HG03342 (cell line): ENCODE data around the gene PRUNE1.

ENCODE experiments used
- ATAC-seq: cut with Tn5 transposase; IDR thresholded peaks from one replicate; pipeline ENCODE4 v1.9.1; 2021; ENCODE audit warnings: mild to moderate bottlenecking, moderate library complexity; ENCODE audit not compliant: unreplicated experiment

The PRUNE1 gene

DNA sequence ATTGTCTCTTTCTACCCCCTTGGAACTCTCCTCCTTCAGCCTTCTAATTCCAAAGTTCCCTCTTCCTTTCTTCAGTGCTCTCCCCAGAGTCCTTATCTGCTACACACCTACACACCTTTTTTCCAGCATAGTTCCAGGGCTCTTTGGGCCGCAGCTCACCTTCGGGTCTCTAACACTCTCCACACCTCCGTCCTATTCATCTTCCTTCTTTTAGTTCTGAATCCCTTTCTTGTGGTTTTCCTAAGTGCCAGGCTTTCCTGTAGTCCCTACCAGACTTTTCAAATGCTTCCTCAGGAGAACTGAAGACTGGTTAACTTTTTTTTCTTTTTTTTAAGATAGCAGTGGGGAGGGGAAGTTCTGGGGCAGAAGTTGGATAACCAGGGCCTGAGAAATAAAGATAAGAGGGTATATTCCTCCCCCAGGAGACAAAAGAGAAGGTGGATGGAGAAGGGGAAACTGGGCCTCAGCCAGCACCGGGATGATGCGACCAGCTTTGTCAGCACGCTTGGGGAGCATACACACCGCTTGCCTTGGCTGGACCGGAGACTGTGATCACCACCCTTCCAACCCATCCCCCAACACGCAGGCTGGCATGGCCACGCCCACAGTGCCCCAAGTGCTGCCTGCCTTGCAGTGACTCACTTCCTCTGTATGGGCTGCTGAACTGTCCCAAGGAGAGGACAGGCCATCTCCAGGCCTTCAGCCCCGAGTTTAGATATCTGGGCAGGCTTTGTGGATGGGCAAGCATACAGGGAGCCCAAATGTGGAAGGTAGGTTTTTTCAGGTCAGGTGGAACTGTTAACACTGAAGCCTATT, 31.2 kb upstream of the PRUNE1 start:
- ATAC-seq = no peak

DNA sequence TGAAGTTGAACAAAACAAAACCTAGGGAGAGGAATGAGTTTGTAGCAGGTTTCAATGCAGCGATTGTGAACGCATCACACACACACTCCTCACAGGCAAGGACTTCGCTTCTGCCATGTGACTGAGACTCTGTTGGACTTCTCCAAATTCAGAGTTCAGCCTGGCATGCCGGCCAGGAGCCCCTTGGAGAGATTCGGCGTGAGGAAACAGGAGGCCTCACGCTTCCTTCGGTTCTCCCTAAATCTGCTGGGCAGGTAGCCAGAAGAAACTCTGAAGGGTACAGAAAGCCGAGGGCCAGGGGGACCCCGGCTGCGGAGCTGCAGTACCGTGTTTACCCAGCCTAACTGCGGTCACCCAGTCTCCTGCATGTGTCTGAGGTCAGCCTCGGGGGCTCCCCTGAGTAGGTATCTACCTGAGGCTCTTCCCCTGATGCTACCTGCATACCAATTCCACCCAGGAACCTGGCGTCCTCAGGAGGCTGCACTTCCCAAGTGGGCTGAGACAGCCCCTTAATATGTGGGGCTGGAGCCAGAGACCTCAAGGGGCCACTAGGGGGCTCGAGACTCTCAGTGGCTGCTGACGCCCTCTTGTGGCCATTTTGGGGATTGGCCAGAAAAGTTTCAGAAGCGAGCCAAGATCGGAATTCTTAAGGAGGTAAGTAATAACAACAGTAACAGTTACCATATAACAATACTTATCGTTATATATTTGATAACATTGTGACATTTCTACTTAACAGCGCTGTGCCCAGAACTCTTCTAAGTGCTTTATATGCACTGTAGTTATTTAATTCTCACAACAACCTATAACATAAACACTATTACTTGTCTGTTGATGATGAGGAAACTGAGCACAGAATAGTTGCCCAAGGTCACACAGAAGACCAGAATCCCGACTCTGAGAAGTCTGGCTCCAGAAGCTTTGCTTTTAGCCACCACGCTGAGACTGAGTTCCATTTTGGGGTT, 28.9 kb upstream of the PRUNE1 start:
- peak; percentile 57 for ATAC-seq

DNA sequence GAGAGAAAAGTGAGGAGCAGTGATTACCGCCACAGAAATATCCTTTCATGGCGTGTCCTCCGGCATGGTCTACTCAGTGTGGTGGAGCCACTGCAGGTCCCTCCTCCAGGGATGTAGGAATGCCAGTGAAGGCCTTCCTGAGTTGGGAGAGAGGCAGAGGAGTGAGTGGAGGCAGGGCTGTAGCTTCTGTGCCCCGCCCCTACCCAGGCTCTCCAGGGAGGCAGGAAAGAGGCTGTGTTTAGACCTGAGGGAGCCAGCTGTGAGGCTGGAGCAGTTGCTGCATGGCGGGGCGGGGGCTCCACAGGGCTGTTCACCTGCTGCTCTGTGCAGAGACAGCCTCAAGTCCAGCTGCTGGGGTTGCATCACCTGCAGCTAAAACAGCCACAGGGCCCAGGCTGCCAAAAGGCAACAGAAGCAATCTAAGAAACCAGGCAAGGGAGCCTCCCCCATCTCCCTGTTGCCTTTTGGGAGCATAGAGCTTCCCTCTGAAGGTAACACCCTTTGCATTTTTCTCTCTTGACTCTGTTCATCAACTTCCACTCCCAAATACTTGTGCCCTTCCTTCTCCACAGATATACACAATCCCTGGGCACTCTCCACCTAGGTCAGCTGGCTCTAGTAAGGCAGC, 27.0 kb upstream of the PRUNE1 start:
- no peak for ATAC-seq

DNA sequence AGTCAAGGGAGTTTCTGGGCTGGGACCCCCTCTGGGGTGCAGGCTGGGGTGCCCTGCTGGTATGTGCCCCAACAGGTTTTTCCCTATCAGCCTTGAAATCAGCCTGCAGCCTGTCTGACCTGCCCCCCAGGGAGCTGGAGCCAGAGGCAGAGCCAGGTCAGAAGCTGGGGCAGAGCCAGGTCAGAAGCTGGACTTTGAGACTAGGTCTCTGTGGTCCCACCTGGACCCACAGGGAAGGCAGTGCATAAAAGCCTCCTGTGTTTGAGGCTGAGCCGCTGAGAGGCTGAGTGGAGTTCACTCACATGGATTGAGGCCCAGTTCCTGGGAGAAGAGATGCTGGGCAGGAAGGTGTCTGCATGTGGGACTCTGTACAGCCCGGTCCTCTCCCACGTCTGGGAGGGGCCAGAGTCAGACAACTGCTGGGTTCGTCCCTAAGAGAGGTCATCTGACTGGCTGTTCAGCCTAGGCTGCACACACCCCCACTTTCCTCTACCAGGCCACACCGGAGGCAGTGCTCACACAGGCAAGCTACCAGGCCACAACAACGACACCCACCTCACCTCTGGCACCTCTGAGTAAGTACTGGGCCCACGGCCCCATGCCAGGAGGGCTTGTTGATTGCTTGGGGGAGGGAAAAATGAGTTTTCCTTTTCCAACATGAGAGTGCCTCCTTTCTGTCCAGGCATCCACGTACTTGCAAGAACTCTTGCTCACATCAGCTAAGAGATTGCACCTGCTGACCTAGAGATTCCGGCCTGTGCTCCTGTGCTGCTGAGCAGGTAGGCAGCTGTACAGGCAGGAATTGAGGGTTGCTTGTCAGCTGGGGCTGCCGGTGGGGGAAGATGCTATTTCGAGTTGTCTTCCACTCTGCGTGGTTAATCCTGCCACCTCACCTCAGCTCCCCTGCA, 26.2 kb upstream of the PRUNE1 start, which contains the start of gene ANXA9:
Gene ANXA9 (plus strand): TSS at position 488 of the 908 bp plus-strand sequence. CDS start 814 bp downstream, outside the sequence.
- no peak for ATAC-seq

DNA sequence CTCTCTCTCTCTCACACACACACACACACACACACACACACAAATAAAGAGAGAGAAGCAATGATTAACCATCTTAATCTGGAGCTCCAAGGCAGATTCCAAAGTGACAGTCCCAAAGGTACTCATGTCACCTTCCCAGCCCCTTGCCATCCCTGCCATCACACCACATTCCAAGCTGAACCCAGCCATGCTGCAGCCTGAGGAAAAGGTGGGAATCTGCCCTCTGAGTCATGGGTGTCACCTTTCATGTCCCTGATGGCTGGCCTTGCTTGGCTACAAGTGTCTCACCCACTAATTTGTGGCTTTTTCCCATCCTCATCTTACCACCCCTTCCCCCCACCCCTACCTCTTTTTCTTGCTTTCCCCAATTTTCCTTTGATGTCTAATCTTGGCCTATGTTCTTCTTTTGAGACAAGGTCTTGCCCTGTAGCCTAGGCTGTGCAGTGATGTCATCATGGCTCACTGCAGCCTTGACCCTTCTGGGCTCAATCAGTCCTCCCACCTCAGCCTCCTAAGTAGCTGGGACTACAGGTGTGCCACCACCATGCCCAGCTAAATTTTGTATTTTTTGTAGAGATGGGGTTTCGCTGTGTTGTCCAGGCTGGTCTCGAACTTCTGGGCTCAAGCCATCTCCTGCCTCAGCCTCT, 22.9 kb upstream of the PRUNE1 start:
- ATAC-seq = no peak

DNA sequence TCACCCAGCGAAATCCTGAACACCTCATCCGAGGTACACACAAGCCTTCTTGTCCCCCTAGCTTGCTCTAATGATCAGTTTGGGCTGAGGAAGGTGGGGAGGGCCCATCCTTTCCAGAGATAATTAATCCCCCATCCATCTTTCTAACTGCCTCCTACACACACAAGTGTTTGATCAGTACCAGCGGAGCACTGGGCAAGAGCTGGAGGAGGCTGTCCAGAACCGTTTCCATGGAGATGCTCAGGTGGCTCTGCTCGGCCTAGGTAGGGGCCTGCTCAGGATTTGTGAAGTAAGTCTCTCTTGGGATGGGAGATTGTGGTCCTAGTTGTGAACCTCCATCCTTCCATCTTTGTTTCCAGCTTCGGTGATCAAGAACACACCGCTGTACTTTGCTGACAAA, 20.3 kb upstream of the PRUNE1 start:
- ATAC-seq = no peak

DNA sequence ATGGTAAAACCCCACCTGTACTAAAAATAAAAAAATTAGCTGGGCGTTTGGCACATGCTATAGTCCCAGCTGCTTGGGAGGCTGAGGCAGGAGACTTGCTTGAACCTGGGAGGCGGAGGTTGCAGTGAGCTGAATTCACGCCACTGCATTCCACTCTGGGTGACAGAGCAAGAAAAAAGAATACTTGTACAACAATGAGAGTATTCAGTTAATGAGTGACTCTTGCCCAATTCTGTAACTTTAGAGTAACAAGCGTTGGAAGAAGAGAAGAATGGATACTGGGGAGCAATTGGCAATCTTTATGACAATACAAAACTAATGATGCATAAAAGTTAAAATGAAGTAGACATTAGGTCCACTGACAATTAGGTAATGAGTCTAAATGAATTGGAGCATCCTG, 15.6 kb upstream of the PRUNE1 start:
- ATAC-seq = no peak

DNA sequence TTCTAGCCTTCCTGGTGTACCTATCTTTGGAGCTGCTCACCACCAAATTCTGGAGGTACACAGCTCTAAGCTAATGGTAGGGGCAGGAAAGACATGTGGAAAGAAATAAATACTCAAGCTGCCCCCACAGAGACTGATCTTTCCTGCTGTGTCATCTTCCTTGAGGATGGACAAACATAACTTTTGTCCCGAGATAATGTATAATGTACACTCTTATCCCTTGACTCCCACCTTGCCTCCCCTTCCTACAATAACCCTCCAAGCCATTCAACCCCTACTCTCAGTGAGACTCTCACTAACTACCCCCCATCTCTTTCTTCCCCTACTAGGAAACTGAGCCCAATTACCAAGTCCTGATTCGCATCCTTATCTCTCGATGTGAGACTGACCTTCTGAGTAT, 14.0 kb upstream of the PRUNE1 start:
- ATAC-seq = no peak

DNA sequence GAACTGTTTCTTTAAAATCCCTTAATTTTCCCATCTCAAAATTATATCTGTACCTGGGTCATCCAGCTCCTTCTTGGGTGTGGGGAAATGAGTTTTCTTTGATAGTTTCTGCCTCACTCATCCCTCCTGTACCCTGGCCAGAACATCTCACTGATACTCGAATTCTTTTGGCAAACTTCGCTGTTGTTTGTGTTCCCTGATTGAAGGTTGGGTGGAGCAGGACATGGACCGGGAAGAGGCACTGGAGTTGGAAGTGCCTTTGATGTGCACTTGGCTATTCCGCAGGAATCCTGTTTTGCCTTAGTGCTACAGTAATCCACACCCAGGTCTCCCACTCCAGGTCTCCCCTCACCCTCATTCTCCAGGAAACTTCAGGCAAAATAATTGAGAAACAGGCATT, 12.8 kb upstream of the PRUNE1 start:
- ATAC-seq = no peak

DNA sequence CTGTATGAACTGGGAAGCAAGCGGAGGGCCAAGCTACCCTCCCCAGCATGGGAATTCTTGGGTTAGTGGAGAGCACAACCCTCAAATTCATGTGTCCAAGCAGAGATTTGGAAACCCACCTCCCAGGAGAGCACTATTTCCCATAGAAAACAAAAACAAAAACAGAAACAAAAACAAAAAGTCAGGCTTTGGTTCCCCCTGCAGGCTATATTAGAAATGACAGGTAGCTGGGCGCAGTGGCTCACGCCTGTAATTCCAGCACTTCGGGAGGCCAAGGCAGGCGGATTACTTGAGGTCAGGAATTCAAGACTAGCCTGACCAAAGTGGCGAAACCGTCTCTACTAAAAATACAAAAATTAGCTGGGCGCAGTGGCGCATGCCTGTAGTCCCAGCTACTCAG, 12.4 kb upstream of the PRUNE1 start:
- ATAC-seq = no peak

DNA sequence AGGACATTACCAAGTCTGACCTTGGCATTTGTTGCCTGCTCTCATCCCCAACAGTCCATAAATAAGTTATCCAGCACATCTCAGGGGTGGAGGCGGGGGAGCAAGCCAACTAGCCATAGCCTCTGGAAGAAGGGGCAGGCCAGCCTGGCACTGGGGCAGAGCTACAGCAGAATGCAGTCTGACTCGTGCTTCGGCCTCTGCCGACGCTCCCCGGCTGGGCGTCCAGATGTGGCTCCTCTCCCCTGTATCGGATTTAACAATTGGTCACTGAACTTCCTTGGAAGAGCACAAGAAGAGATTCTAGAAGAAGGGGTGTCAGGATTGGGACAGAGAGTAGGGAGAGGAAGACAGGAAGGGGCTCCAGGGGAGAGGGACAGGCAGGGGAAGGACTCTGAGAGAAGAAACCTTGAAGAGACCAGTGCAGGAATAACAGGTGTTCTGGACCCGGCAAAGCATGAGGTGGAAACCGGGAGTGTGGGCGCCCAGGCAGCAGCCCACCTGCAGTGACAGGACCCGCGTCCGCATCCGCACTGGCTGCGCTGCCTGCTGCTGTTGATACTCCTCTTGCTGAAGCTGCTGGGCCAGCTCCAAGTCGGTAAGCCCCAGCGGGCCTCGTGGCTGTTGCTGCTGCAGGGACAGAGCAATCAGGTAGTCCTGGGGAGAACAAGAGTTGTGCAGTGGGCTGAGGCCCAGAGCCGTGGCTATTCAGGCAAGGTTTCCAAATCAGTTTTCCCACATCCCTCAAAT, 10.9 kb upstream of the PRUNE1 start:
- ATAC-seq = no peak

DNA sequence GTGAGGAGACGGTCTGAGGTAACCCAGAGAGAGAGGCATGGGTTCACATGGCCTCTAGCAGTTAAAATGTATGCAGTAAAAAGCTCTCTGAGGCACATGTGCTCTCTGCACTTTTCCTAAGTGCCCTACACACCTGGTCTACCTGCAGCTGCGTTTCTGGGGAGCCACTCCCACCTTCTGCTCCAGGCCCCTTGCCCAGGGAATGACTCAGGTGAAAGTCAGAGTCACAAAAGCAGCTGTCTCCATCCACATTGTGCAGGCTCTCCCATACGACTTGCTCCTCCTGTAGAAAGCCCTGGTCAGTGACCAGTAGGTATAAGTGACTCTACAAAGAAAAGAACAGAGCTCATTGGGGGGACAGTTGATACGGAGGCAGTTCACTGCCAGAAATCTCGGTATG, 10.3 kb upstream of the PRUNE1 start:
- no peak for ATAC-seq

DNA sequence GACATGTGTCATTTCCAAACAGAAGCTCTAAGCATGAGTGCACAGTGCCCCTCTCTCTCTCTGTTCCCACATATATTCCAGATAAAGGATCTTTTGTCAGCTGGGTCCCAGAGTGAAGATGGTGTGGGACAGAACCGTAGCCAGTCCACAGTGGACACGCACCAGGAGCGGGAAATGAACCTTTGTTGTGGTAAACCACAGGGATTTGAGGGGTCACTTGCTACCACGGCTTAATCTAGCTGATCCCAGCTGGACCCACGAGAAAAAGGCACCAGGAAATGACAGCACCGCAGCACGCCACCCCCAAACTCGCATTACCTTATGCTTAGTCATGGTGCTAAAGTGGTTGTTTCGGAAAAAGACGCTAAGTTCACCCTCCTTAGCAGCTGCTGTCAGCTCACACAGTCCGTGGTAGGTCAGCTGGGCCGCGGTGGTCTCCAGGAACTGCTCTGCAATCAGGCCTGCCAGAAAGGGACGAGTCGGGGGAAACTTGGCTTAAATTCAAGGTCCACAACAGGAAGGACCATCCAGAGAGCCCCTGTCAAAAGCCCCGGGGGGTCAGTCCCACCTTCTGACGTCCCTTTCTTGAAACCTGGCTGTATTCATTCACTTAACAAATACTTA, 9.1 kb upstream of the PRUNE1 start:
- ATAC-seq = no peak

DNA sequence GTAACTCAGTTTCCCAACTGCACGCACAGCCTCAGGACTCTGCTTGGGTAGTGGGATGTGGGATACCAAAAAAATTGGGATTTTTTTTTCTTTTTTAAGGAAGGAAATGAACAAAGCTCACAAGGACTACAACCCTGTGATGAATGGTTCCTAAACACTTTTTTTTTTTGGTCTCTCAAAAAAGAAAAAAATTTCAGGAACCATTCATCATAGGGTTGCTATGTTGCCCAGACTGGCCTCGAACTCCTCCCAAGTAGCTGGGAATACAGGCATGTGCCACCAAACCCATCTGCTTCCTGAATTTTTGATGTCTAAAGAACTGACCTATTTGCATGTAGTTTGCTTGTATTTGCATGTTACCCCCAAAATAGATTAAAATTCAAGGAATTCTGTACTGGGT, 8.3 kb upstream of the PRUNE1 start:
- ATAC-seq = no peak

DNA sequence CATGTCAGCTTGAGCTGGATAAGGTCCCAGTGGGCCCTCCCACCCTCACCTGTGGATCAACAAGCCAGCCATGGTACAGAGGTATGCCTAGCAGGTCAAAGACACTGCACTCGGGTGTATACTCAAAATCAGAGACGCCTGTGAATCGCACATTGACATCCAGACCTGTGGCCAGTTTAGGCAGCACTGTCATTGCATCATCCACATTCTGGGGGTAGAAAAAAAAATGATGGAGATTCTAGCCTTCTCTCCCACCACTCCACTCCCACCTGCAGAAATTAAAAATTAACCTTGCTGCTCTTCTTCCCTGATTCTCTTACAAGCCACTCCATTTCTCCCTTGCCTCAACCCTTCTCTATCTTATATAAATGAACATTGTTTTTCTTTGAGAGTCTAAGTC, 7.8 kb upstream of the PRUNE1 start:
- ATAC-seq = no peak

DNA sequence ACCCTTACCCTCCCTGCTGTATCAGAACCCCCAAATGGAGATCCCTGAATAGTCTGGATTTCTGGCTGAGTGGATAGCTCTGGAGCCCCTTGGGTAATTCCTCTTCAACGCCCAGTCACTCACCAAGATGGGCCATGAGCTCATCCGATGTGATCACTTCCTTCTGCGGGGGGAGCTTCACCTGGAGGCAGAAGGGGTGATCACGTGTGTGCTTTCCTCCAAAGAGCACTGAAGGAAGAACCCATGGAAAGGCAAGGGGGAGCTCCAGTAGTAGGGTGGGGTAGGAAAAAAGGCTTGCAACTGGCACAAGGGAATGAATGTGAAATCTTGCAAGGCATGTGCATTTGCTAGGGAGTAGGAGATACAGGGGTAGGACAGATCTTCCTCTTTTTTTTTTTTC, 6.6 kb upstream of the PRUNE1 start:
- ATAC-seq = no peak

DNA sequence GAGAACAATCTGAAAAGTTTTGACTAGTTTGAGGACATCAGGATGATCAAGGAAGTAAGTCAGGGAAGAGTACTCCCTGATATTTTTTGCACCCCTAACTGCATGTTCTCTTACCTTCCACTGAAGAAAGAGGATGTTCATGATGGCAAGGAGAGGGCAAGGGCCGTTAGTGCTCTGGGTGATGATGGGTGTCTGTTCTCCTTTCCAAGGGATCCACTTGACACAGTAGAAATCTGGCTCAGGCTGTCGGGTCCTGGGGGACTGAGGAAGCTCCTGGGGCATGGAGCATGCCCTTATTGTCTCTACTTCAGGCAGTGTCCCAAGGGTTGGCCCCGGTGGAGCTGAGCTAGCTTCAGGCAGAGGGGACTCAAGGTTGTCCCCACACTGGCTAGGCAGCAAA, 6.2 kb upstream of the PRUNE1 start:
- ATAC-seq = no peak

DNA sequence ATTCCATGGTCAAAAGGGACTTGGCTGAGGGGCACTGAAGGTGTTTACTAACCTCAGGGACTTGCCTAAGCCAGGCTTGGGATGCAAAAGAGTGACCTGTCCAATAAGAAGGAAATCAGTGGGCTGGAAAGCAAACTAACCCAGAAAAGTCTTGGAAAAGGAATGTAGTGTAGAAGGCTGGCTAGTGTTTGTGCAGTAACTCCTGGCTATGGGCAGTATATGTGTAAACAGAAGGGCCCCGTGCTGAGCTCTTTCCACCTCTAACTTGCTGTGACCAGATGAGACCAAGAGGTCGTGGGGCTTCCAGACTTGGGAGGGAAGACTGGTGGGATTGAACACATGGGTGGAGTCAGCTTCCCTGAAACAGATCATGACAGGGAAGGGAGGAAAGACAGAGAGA, 5.6 kb upstream of the PRUNE1 start:
- no peak for ATAC-seq

DNA sequence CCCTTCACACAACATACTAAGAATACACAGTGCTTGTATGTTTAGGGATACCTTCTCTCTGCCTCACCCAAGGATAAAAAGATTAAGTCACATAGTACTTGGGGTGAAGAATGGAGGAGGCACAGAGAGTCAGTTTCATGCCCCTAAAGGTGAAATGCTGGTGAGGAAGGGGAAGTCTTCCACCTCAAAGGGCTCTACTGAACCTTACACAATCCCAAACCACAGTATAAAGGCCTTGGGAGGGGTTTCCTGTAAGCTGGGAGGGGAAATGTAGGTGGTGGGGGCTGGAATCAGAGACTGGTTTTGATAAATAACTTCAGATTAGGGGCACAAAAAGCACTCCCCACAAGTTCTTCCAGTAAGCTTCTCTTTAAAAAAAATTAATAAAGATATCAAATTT, 5.1 kb upstream of the PRUNE1 start:
- ATAC-seq = no peak
